ENCODE measurements around the gene IL10RA.
"Not testable (repeated sequence)": the region's sequence is repeated elsewhere in the genome, so short reads cannot be mapped to it uniquely, and the experiment has no call there.

Gene IL10RA

GRCh38 chr11:117993988-117994745 is 8.0 kb downstream of the IL10RA start:
- no peak for DNase-seq

- DNase-seq = no peak
Observed at GRCh38 chr11:117995472-117995871, 9.3 kb downstream of the IL10RA start.

- no peak for DNase-seq
Observed at GRCh38 chr11:117996058-117996457, 9.9 kb downstream of the IL10RA start.

GRCh38 chr11:117997406-117997805 is 11.2 kb downstream of the IL10RA start:
- DNase-seq = no peak

GRCh38 chr11:117997823-117998579 is 11.8 kb downstream of the IL10RA start:
- no peak for DNase-seq

GRCh38 chr11:117998664-117999353 is 12.6 kb downstream of the IL10RA start:
- DNase-seq = no peak

- no peak for DNase-seq
Observed at GRCh38 chr11:117999354-117999993, 13.3 kb downstream of the IL10RA start.

GRCh38 chr11:118000067-118000849 is 14.1 kb downstream of the IL10RA start:
- DNase-seq = no peak

- no peak for DNase-seq
Observed at GRCh38 chr11:118000850-118001228, 14.6 kb downstream of the IL10RA start.

- no peak for DNase-seq
Observed at GRCh38 chr11:118001494-118001971, 15.3 kb downstream of the IL10RA start.

GRCh38 chr11:118002010-118002540 is 15.9 kb downstream of the IL10RA start:
- no peak for DNase-seq

GRCh38 chr11:118002541-118003423 is 16.6 kb downstream of the IL10RA start:
- DNase-seq = peak; percentile 6

GRCh38 chr11:118003456-118003855 is 17.3 kb downstream of the IL10RA start:
- DNase-seq = no peak

GRCh38 chr11:118004543-118005223 is 18.5 kb downstream of the IL10RA start:
- no peak for DNase-seq

GRCh38 chr11:118005224-118006152 is 19.3 kb downstream of the IL10RA start:
- DNase-seq = no peak

- DNase-seq = no peak
Observed at GRCh38 chr11:118006153-118006534, 19.9 kb downstream of the IL10RA start.

- DNase-seq = no peak
Observed at GRCh38 chr11:118007040-118007439, 20.8 kb downstream of the IL10RA start.

- not testable (repeated sequence) for DNase-seq
Observed at GRCh38 chr11:118007563-118008270, 21.5 kb downstream of the IL10RA start.
